ENCODE results near the gene SNW1.

SNW1 gene

DNA sequence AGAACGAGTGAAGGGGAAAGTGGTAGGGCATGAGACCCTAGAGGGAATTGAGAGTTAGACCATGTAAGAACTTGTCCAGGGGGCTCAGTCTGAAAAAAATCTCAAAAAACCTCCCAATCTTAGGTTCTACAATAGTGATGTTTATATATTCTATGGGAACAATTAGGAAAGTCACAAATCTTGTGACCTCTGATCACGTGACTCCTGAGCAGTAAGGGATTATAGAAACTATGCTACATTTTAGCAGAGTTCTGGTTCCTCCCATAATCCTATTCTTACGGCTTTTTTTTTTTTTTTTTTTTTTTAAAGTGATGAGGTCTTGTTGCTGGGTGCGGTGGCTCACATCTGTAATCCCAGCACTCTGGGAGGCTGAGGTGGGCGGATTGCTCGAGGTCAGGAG is 44.8 kb upstream of the SNW1 start:
- Histone ChIP-seq H3K9me2 (replicated peaks; ENCODE audit: low read depth, low read length) (no peaks in the 10 kb centered on the region), H2AFZ (ENCODE audit: low read length) (no peak overlapping the region), H3K36me3 (ENCODE audit: insufficient read depth, low read length) (no peaks in the 10 kb centered on the region), H3K9ac (ENCODE audit: low read depth, low read length, poor library complexity, severe bottlenecking) (no peak overlapping the region), H3K79me2 (ENCODE audit: insufficient read depth, low read length) (no peaks in the 10 kb centered on the region), H3K4me3 (ENCODE audit: low read length, poor library complexity, severe bottlenecking) (no peak overlapping the region), H3K4me2 (ENCODE audit: low read depth, low read length, poor library complexity, severe bottlenecking) (no peak overlapping the region), H3K9me3 (ENCODE audit: insufficient read depth, low read depth, low read length) (no peaks in the 10 kb centered on the region), H3K27me3 (ENCODE audit: insufficient read depth, low read length, poor library complexity, severe bottlenecking) (no peaks in the 10 kb centered on the region), H3K4me1 (ENCODE audit: insufficient read depth, low read length, poor library complexity, severe bottlenecking) (peaks cover 1% of the 10 kb centered on the region), H4K20me1 (ENCODE audit: insufficient read depth, low read length, poor library complexity, severe bottlenecking) (no peaks in the 10 kb centered on the region), H3F3A (ENCODE audit: low read depth) (no peaks in the 10 kb centered on the region)
- no peak for TF ChIP-seq EZH2phosphoT487 (IDR thresholded peaks at IDR 0.05; ENCODE audit: borderline replicate concordance)
- no peak for TF ChIP-seq CTCF (conservative IDR thresholded peaks at IDR 0.05; ENCODE audit: low read length)

DNA sequence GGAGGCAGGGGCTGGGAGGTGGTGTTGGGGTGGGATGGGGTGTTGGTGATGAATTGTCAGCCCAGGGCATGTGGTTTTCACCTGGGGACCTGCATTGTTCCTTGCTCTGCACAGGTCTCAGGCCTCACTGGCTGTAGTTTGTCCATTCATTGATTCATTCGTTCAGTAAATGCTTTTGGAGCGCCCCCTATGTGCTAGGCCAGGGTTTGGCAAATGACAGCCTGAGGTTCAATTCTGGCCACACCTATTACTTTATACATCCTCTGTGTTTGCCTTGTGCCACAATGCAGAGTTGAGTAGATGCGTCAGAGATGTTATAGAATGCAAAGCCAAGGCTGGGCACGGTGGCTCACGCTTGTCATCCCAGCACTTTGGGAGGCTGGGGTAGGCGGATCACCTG is 43.6 kb upstream of the SNW1 start:
- no peak overlapping the region for H2AFZ ChIP-seq (ENCODE audit: low read length)
- no peaks in the 10 kb centered on the region for H4K20me1 ChIP-seq (ENCODE audit: insufficient read depth, low read length, poor library complexity, severe bottlenecking)
- H3K4me2 ChIP-seq (ENCODE audit: low read depth, low read length, poor library complexity, severe bottlenecking): no peak overlapping the region
- H3K27me3 ChIP-seq (ENCODE audit: insufficient read depth, low read length, poor library complexity, severe bottlenecking): no peaks in the 10 kb centered on the region
- H3K9me3 ChIP-seq (ENCODE audit: insufficient read depth, low read depth, low read length): no peaks in the 10 kb centered on the region
- peaks cover 4% of the 10 kb centered on the region for H3K4me1 ChIP-seq (ENCODE audit: insufficient read depth, low read length, poor library complexity, severe bottlenecking)
- no peaks in the 10 kb centered on the region for H3K36me3 ChIP-seq (ENCODE audit: insufficient read depth, low read length)
- H3K4me3 ChIP-seq (ENCODE audit: low read length, poor library complexity, severe bottlenecking): no peak overlapping the region
- H3K9ac ChIP-seq (ENCODE audit: low read depth, low read length, poor library complexity, severe bottlenecking): no peak overlapping the region
- no peaks in the 10 kb centered on the region for H3K9me2 ChIP-seq (replicated peaks; ENCODE audit: low read depth, low read length)
- H3K79me2 ChIP-seq (ENCODE audit: insufficient read depth, low read length): no peaks in the 10 kb centered on the region
- no peaks in the 10 kb centered on the region for H3F3A ChIP-seq (ENCODE audit: low read depth)
- TF ChIP-seq EZH2phosphoT487 (IDR thresholded peaks at IDR 0.05; ENCODE audit: borderline replicate concordance) (no peak), CTCF (conservative IDR thresholded peaks at IDR 0.05; ENCODE audit: low read length) (peak; percentile 73)

GRCh38 chr14:77800814-77801213 is 39.9 kb upstream of the SNW1 start:
- H3K27me3 ChIP-seq (ENCODE audit: insufficient read depth, low read length, poor library complexity, severe bottlenecking): no peaks in the 10 kb centered on the region
- H2AFZ ChIP-seq (ENCODE audit: low read length): peak overlapping the region; percentile 86
- H3K4me2 ChIP-seq (ENCODE audit: low read depth, low read length, poor library complexity, severe bottlenecking): peak overlapping the region; percentile 90
- H4K20me1 ChIP-seq (ENCODE audit: insufficient read depth, low read length, poor library complexity, severe bottlenecking): no peaks in the 10 kb centered on the region
- peak overlapping the region; percentile 70 for H3K9ac ChIP-seq (ENCODE audit: low read depth, low read length, poor library complexity, severe bottlenecking)
- H3K9me3 ChIP-seq (ENCODE audit: insufficient read depth, low read depth, low read length): no peaks in the 10 kb centered on the region
- TF ChIP-seq EZH2phosphoT487 (IDR thresholded peaks at IDR 0.05; ENCODE audit: borderline replicate concordance) (no peak), CTCF (conservative IDR thresholded peaks at IDR 0.05; ENCODE audit: low read length) (no peak)
- H3K4me3 ChIP-seq (ENCODE audit: low read length, poor library complexity, severe bottlenecking): peak overlapping the region; percentile 79
- H3K9me2 ChIP-seq (replicated peaks; ENCODE audit: low read depth, low read length): no peaks in the 10 kb centered on the region
- no peaks in the 10 kb centered on the region for H3K36me3 ChIP-seq (ENCODE audit: insufficient read depth, low read length)
- H3K79me2 ChIP-seq (ENCODE audit: insufficient read depth, low read length): no peaks in the 10 kb centered on the region
- H3K4me1 ChIP-seq (ENCODE audit: insufficient read depth, low read length, poor library complexity, severe bottlenecking): peaks cover 4% of the 10 kb centered on the region
- H3F3A ChIP-seq (ENCODE audit: low read depth): no peaks in the 10 kb centered on the region
